Ovary (tissue), 9 donors: ENCODE measurements around the gene LRP1B. TPM values are rescaled to one million over a fixed set of nuclear protein-coding genes. Genes with fewer than 3 reads are reported as not detected.

ENCODE experiments used
- DNase-seq, 5 donors: peaks; one replicate each; pipeline ENCODE4 v3.0.0-alpha.2; 2019 to 2020
- H3K27ac ChIP-seq, 2 donors: fragments of 200-600 bp; one replicate each; pipeline versions ENCODE4 v1.5.1 to v1.8.0; 2019 to 2022
- H3K27me3 ChIP-seq: fragments of 200-600 bp; one replicate; pipeline ENCODE4 v1.8.0; 2022
- H3K36me3 ChIP-seq: fragments of 200-600 bp; sonication (generic); one replicate; pipeline ENCODE4 v1.5.1; 2019
- H3K4me1 ChIP-seq: one replicate; pipeline ENCODE4 v1.8.1; 2013; ENCODE audit warnings: mild to moderate bottlenecking, moderate library complexity; ENCODE audit not compliant: insufficient read depth
- H3K4me3 ChIP-seq: fragments of 200-600 bp; sonication (generic); one replicate; pipeline ENCODE4 v1.5.1; 2017
- H3K9me3 ChIP-seq, 2 donors: fragments of 200-600 bp in 1 of 2; sonication (generic) in 1 of 2; one replicate each; pipeline versions ENCODE4 v1.5.1 to v1.8.1; 2013 to 2019; ENCODE audit warnings: mild to moderate bottlenecking in 1 of 2, moderate library complexity in 1 of 2
- CTCF ChIP-seq, 3 donors: fragments of 450-650 bp in 2 of 3; fragments of 200-600 bp in 1 of 3; IDR thresholded peaks; one replicate each; pipeline versions ENCODE4 v1.5.1 to v1.8.0; 2016 to 2022; ENCODE audit warnings: antibody characterized with exemption in 3 of 3, mild to moderate bottlenecking in 1 of 3
- EP300 ChIP-seq: sonication (generic); formaldehyde crosslinking; IDR thresholded peaks from one replicate; pipeline ENCODE4 v1.6.1; 2017; ENCODE audit warnings: antibody characterized with exemption
- POLR2A ChIP-seq: fragments of 450-650 bp; IDR thresholded peaks from one replicate; pipeline ENCODE4 v1.6.1; 2017; ENCODE audit warnings: antibody characterized with exemption, mild to moderate bottlenecking, moderate library complexity
- WGBS, 3 donors: extraction: QIAGEN DNeasy Blood & Tissue Kit in 1 of 3; methylation state at CpG; one replicate each; pipeline versions ENCODE4 v1.1.5 to v1.1.7; 2013 to 2017; 5-methylcytosine and 5-hydroxymethylcytosine counted together
- intact Hi-C, 4 donors: fragments of 100-400 bp; cut with DNase I; formaldehyde crosslinking; loops; one replicate each; pipeline versions ENCODE4 v1.11.0 to v1.15.1; 2022 to 2023
- polyA plus RNA-seq, 2 donors: library from polyadenylated mRNA; stranded (reverse); fragments of 200-250 nt in 1 of 2; fragments of 350-450 nt in 1 of 2; fragmentation: Illumina TruSeq in 1 of 2; extraction: RNeasy Lipid Tissue Mini Kit (QIAGEN cat#74804) in 1 of 2; gene quantifications; one replicate each; pipeline ENCODE4 v1.2.3, GENCODE V29; 2013 to 2014
- total RNA-seq, 7 donors: library from RNA; depleted of rRNA in 2 of 7; stranded (reverse); fragments of >200 nt in 2 of 7; fragmentation: NEBNext Ultra II Directional in 3 of 7; extraction: Animal tissue kit (Norgen Biotek cat#: 25700) in 3 of 7; gene quantifications; one replicate each; pipeline versions ENCODE4 v1.1.0 to v1.2.4, GENCODE V29; 2016 to 2023
- donor health status: DM: no; HTN: no; CAD: no; lungs with moderate emphysema.
- donor health status: DM: no; HTN: no; CAD: no.
- donor health status: Bipolar disorder and iron deficiency.
- donor health status: DM: yes; HTN: yes; CAD: no.
- donor health status: DM: no; HTN: no; CAD: no.
- donor health status: DM: yes; HTN: yes; CAD: no.

Gene LRP1B
- total and polyA plus RNA-seq, 9 donors = 0.08 to 2.6 (median 0.37) TPM

GRCh38 chr2:141869572-141869971 is 261.2 kb downstream of the LRP1B start:
- Histone ChIP-seq H3K27ac (no peak overlapping the region), H3K4me1 (no peaks in the 10 kb centered on the region), H3K4me3 (no peak overlapping the region), H3K36me3 (no peaks in the 10 kb centered on the region), H3K9me3 (no peaks in the 10 kb centered on the region), H3K27me3 (no peaks in the 10 kb centered on the region)
- WGBS, 3 donors = 91 to 97% (median 96%) methylated on average over 1 of the region's 1 CpG
- no peak for TF ChIP-seq POLR2A
- no peak for TF ChIP-seq CTCF (IDR thresholded peaks at IDR 0.05)
- TF ChIP-seq EP300 = no peak
- intact Hi-C loops = no loop called here
- no peak for DNase-seq

GRCh38 chr2:141863964-141864363 is 266.9 kb downstream of the LRP1B start:
- no peak for DNase-seq
- TF ChIP-seq POLR2A (no peak), EP300 (no peak), CTCF (IDR thresholded peaks at IDR 0.05) (no peak)
- intact Hi-C loops = no loop called here
- H3K9me3 ChIP-seq = no peaks in the 10 kb centered on the region
- H3K36me3 ChIP-seq = no peaks in the 10 kb centered on the region
- no peak overlapping the region for H3K27ac ChIP-seq
- H3K4me3 ChIP-seq = no peak overlapping the region
- no peaks in the 10 kb centered on the region for H3K4me1 ChIP-seq
- no peaks in the 10 kb centered on the region for H3K27me3 ChIP-seq

- no peak for TF ChIP-seq EP300
- no peak for TF ChIP-seq CTCF (IDR thresholded peaks at IDR 0.05)
- TF ChIP-seq POLR2A = no peak
- H3K27me3 ChIP-seq = no peaks in the 10 kb centered on the region
- intact Hi-C loops = no loop called here
- no peak overlapping the region for H3K27ac ChIP-seq
- no peaks in the 10 kb centered on the region for H3K36me3 ChIP-seq
- WGBS, 3 donors = 66 to 76% (median 71%) methylated on average over 5 of the region's 5 CpGs
- H3K4me1 ChIP-seq = no peaks in the 10 kb centered on the region
- H3K9me3 ChIP-seq = no peaks in the 10 kb centered on the region
- no peak overlapping the region for H3K4me3 ChIP-seq
- DNase-seq = no peak
Measured at GRCh38 chr2:141856215-141856919, 274.4 kb downstream of the LRP1B start.

GRCh38 chr2:141848191-141848590 is 282.6 kb downstream of the LRP1B start:
- H3K27me3 ChIP-seq = no peaks in the 10 kb centered on the region
- DNase-seq = no peak
- TF ChIP-seq CTCF (IDR thresholded peaks at IDR 0.05) (no peak), POLR2A (no peak), EP300 (no peak)
- no peaks in the 10 kb centered on the region for H3K9me3 ChIP-seq
- H3K4me3 ChIP-seq = no peak overlapping the region
- no peak overlapping the region for H3K27ac ChIP-seq
- no peaks in the 10 kb centered on the region for H3K36me3 ChIP-seq
- 85 to 98% (median 90%) methylated on average over 1 of the region's 1 CpG for WGBS, 3 donors
- H3K4me1 ChIP-seq = no peaks in the 10 kb centered on the region
- intact Hi-C loops = no loop called here
